ENCODE results near the gene PHKA2. TPM values are rescaled to one million over a fixed set of nuclear protein-coding genes. Genes with fewer than 3 reads are reported as not detected.

Gene PHKA2
- total RNA-seq, 1 experiment from 2014 or later = 24.6 TPM

- peak; percentile 72 for ATAC-seq
- TF ChIP-seq CTCF (conservative IDR thresholded peaks at IDR 0.05; ENCODE audit: low read depth, low read length) = no peak
- no peak for TF ChIP-seq EZH2 (IDR thresholded peaks at IDR 0.05; ENCODE audit: low read length, unreplicated experiment)
- no peak for TF ChIP-seq EZH2phosphoT487 (IDR thresholded peaks at IDR 0.05; ENCODE audit: borderline replicate concordance, low read length)
- CTCF ChIA-PET = no interaction called here
- Histone ChIP-seq H3F3A (ENCODE audit: low read length, unreplicated experiment) (no peaks in the 10 kb centered on the region), H3K9me3 (ENCODE audit: low read length) (no peaks in the 10 kb centered on the region), H3K27me3 (ENCODE audit: low read length) (no peaks in the 10 kb centered on the region), H3K79me2 (ENCODE audit: low read length) (peaks cover 45% of the 10 kb centered on the region), H3K9ac (ENCODE audit: low read length) (no peak overlapping the region), H3K4me1 (ENCODE audit: insufficient read depth, low read length) (peaks cover 23% of the 10 kb centered on the region), H3K4me2 (ENCODE audit: low read length) (peak overlapping the region; percentile 63), H3K9me2 (replicated peaks; ENCODE audit: low read length) (no peaks in the 10 kb centered on the region), H3K36me3 (ENCODE audit: low read depth, low read length) (0 out of 2 replicates have a peak, but pooled peaks cover 6% of the 10 kb centered on the region), H4K20me1 (ENCODE audit: low read length) (no peaks in the 10 kb centered on the region), H2AFZ (ENCODE audit: low read length) (no peak overlapping the region), H3K27ac (ENCODE audit: low read length) (peak overlapping the region; percentile 72), H3K4me3 (ENCODE audit: low read length) (no peak overlapping the region)
- no TSS peak for BruUV-seq (replicated peaks)
- intact Hi-C loops (cut with micrococcal nuclease) = no loop called here
- POLR2A ChIA-PET (ENCODE audit: unreplicated experiment) = interaction anchor here (0.6 to 0.7 kb wide), 2 partner anchors 19 to 30 kb away, joined by 3 read pairs; no protein-coding TSS in a partner anchor
- peak; percentile 50 for DNase-seq
These were observed 21.6 kb downstream of the PHKA2 start for GRCh38 chrX:18962329-18962728.

GRCh38 chrX:18961686-18962085 lies 22.2 kb downstream of the PHKA2 start:
- peak overlapping the region; percentile 63 for H3K4me2 ChIP-seq (ENCODE audit: low read length)
- CTCF ChIA-PET = no interaction called here

More at GRCh38 chrX:18961686-18962085, 22.2 kb downstream of the PHKA2 start:
- Histone ChIP-seq H3K4me3 (ENCODE audit: low read length) (no peak overlapping the region), H3F3A (ENCODE audit: low read length, unreplicated experiment) (no peaks in the 10 kb centered on the region), H3K9me3 (ENCODE audit: low read length) (no peaks in the 10 kb centered on the region), H3K27ac (ENCODE audit: low read length) (peak overlapping the region; percentile 72), H3K9ac (ENCODE audit: low read length) (no peak overlapping the region), H4K20me1 (ENCODE audit: low read length) (no peaks in the 10 kb centered on the region), H3K4me1 (ENCODE audit: insufficient read depth, low read length) (peaks cover 30% of the 10 kb centered on the region), H2AFZ (ENCODE audit: low read length) (no peak overlapping the region), H3K9me2 (replicated peaks; ENCODE audit: low read length) (no peaks in the 10 kb centered on the region), H3K36me3 (ENCODE audit: low read depth, low read length) (0 out of 2 replicates have a peak, but pooled peaks cover 6% of the 10 kb centered on the region), H3K79me2 (ENCODE audit: low read length) (peaks cover 45% of the 10 kb centered on the region), H3K27me3 (ENCODE audit: low read length) (no peaks in the 10 kb centered on the region)
- BruUV-seq (replicated peaks) = no TSS peak
- TF ChIP-seq CTCF (conservative IDR thresholded peaks at IDR 0.05; ENCODE audit: low read depth, low read length) (no peak), EZH2 (IDR thresholded peaks at IDR 0.05; ENCODE audit: low read length, unreplicated experiment) (no peak), EZH2phosphoT487 (IDR thresholded peaks at IDR 0.05; ENCODE audit: borderline replicate concordance, low read length) (no peak)
- ATAC-seq = peak; percentile 14; the same call in 1 of the 2 replicates
- POLR2A ChIA-PET (ENCODE audit: unreplicated experiment) = interaction anchor here (0.6 to 0.7 kb wide), 2 partner anchors 31 to 688 kb away, joined by 3 to 4 read pairs; no protein-coding TSS in a partner anchor
- intact Hi-C loops (cut with micrococcal nuclease) = no loop called here
- no peak for DNase-seq

All from PC-3 (cell line).